ENCODE results near the gene SEC14L2.

DNA sequence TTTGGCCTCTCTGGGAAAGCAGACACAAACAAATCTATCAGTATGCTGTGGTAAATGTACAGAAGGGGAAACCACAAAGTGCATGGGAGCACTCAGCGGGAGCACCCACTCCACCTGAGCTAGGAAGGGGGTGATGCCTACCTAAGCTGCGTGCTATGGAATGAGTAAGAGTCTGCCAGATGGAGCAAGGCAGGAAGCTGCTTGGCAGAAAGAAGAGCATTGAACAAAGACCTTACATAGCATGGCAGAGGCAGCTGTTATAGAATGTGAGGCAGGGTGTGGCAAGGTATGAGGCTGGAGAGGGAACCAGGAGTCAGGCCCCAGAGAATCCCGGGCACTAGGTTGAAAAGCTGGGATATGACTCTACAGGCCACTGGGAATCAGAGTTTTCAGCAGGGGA lies 15.0 kb downstream of the SEC14L2 start:
- TF ChIP-seq GATA2 (IDR thresholded peaks at IDR 0.05; ENCODE audit: low read depth, low read length), result no peak
- no peak for TF ChIP-seq GATA3 (IDR thresholded peaks at IDR 0.05; ENCODE audit: low read depth, low read length)

Data from SH-SY5Y (cell line).